K562 (cell line): Measurements from ENCODE around the gene RHOV. TPM values are rescaled to one million over a fixed set of nuclear protein-coding genes. Genes with fewer than 3 reads are reported as not detected.

Experiments
- ATF3 ChIP-seq, 2 experiments: fragments of 450-650 bp in 1 of 2; sonication (generic) in 1 of 2; formaldehyde crosslinking in 1 of 2; IDR thresholded peaks in 1 of 2; conservative IDR thresholded peaks in 1 of 2; 2 replicates each; pipeline versions ENCODE4 v1.6.1 to v1.8.1; 2016 to 2023; ENCODE audit warnings: mild to moderate bottlenecking in 2 of 2, moderate library complexity in 2 of 2, inconsistent platforms in 1 of 2, missing genetic modification reagents in 1 of 2
- ATF7 ChIP-seq: fragments of 450-650 bp; IDR thresholded peaks from 2 replicates; pipeline ENCODE4 v1.7.1; 2014; ENCODE audit warnings: mild to moderate bottlenecking, moderate library complexity
- CBFA2T2 ChIP-seq: fragments of 450-650 bp; conservative IDR thresholded peaks from 2 replicates; pipeline ENCODE4 v1.6.1; 2017; ENCODE audit warnings: mild to moderate bottlenecking
- E2F6 ChIP-seq, 2 experiments: IDR thresholded peaks; 2 replicates each; pipeline ENCODE4 v1.6.1; 2011; ENCODE audit warnings: borderline replicate concordance in 1 of 2, control low read depth in 1 of 2, low read depth in 1 of 2, low read length in 1 of 2, mild to moderate bottlenecking in 1 of 2, mixed read lengths in 1 of 2, moderate library complexity in 1 of 2; ENCODE audit not compliant: insufficient read depth in 1 of 2, insufficient read length in 1 of 2, poor library complexity in 1 of 2, severe bottlenecking in 1 of 2; ENCODE audit errors: extremely low read depth in 1 of 2
- MAFG ChIP-seq: fragments of 450-650 bp; conservative IDR thresholded peaks from 2 replicates; pipeline ENCODE4 v1.6.1; 2016; ENCODE audit warnings: missing genetic modification characterization, missing compliant biosample characterization
- NR2C1 ChIP-seq, 2 experiments: fragments of 450-650 bp; IDR thresholded peaks; 2 replicates each; pipeline ENCODE4 v1.6.1; 2017; ENCODE audit warnings: mild to moderate bottlenecking in 2 of 2, antibody characterized with exemption in 1 of 2, inconsistent platforms in 1 of 2, missing compliant biosample characterization in 1 of 2, missing genetic modification characterization in 1 of 2
- RB1 ChIP-seq: fragments of 450-650 bp; IDR thresholded peaks from 2 replicates; pipeline ENCODE4 v1.6.1; 2017; ENCODE audit warnings: low read depth, mild to moderate bottlenecking
- TCF7L2 ChIP-seq: fragments of 150-350 bp; IDR thresholded peaks from 2 replicates; pipeline ENCODE4 v1.6.1; 2016; ENCODE audit warnings: low read depth, mild to moderate bottlenecking, low read length, moderate library complexity
- ZNF76 ChIP-seq: fragments of 250-450 bp; sonication (Bioruptor Pico); IDR thresholded peaks from 2 replicates; pipeline ENCODE4 v1.4.0; 2020; ENCODE audit warnings: mild to moderate bottlenecking, moderate library complexity, borderline replicate concordance
- polyA plus RNA-seq, 8 experiments: library from polyadenylated mRNA; depleted of rRNA in 4 of 8; stranded (reverse) in 5 of 8; unstranded in 3 of 8; fragments of >200 nt; fragmentation: Nextera tagmentation in 2 of 8; fragmentation: Illumina TruSeq in 1 of 8; extraction: Ambion mirVana in 2 of 8; extraction: Trizol in 1 of 8; gene quantifications; 2 replicates each; pipeline versions ENCODE4 v1.2.1 to v1.2.3, GENCODE V29; 2011 to 2014; ENCODE audit warnings: inconsistent platforms in 1 of 8, missing spikeins in 1 of 8
- total RNA-seq, 7 experiments: library from RNA; depleted of rRNA in 6 of 7; stranded (reverse); fragments of >200 nt in 6 of 7; fragmentation: Illumina TruSeq in 2 of 7; extraction: Trizol in 2 of 7; gene quantifications; 2 replicates each; pipeline versions ENCODE4 v1.2.1 to v1.2.3, GENCODE V29; 2011 to 2021; ENCODE audit warnings: low replicate concordance in 1 of 7

Gene RHOV
- total and polyA plus RNA-seq, 9 of the 15 experiments (the other 6 are each of a cell fraction or from before 2014, with no cell fraction given) = 0.08 to 2.0 (median 1.1) TPM

- TF ChIP-seq ATF3 (IDR thresholded peaks at IDR 0.05) (peak; percentile 38; the same call in 1 of the 2 replicates), ATF3 (CRISPR knock-in tag; conservative IDR thresholded peaks at IDR 0.05) (no peak; the same call in 1 of the 2 replicates), CBFA2T2 (peak; percentile 96), E2F6 (IDR thresholded peaks at IDR 0.05; ENCODE audit: borderline replicate concordance in 1 of 2, extremely low read depth in 1 of 2, insufficient read depth in 1 of 2, insufficient read length in 1 of 2, low read depth in 1 of 2, low read length in 1 of 2, poor library complexity in 1 of 2, severe bottlenecking in 1 of 2) (no peak), RB1 (peak; percentile 45; the same call in 1 of the 2 replicates), MAFG (tag) (0 out of 2 replicates have a peak, but pooled peaks have one; percentile 39), ATF7 (peak; percentile 73), TCF7L2 (no peak), NR2C1 (IDR thresholded peaks at IDR 0.05) (peak; percentile 65), NR2C1 (tag; IDR thresholded peaks at IDR 0.05) (peak; percentile 85), ZNF76 (CRISPR knock-in tag) (no peak)
Measured at GRCh38 chr15:40825661-40826422, 48.2 kb downstream of the RHOV start (continued).
